Heart left ventricle (tissue), 16 donors: Measurements from ENCODE around the gene UBALD2. TPM values are rescaled to one million over a fixed set of nuclear protein-coding genes. Genes with fewer than 3 reads are reported as not detected.

ENCODE experiments used
- ATAC-seq, 4 donors: fragments of 200-7000 bp; cut with Tn5 transposase; one replicate each; pipeline ENCODE4 v1.9.1; 2020 to 2022; ENCODE audit warnings: moderate library complexity in 4 of 4, mild to moderate bottlenecking in 3 of 4, moderate number of reproducible peaks in 1 of 4
- DNase-seq, 5 donors: peaks; one replicate each; pipeline ENCODE4 v3.0.0-alpha.2; 2020
- H3K27ac ChIP-seq, 12 donors: fragments of 200-600 bp; sonication (generic) in 4 of 12; one replicate each; pipeline versions ENCODE4 v1.5.0 to v1.8.0; 2016 to 2022; ENCODE audit warnings: mild to moderate bottlenecking in 2 of 12
- H3K27me3 ChIP-seq, 9 donors: fragments of 200-600 bp; sonication (generic) in 2 of 9; one replicate each; pipeline versions ENCODE4 v1.5.1 to v1.8.0; 2016 to 2022; ENCODE audit warnings: mild to moderate bottlenecking in 3 of 9
- H3K36me3 ChIP-seq, 9 donors: fragments of 200-600 bp; sonication (generic) in 2 of 9; one replicate each; pipeline versions ENCODE4 v1.5.0 to v1.8.0; 2018 to 2022; ENCODE audit warnings: mild to moderate bottlenecking in 2 of 9
- H3K4me1 ChIP-seq, 12 donors: fragments of 200-600 bp; sonication (generic) in 4 of 12; one replicate each; pipeline versions ENCODE4 v1.5.0 to v1.8.0; 2016 to 2022; ENCODE audit warnings: mild to moderate bottlenecking in 3 of 12
- H3K4me3 ChIP-seq, 12 donors: fragments of 200-600 bp; sonication (generic) in 4 of 12; one replicate each; pipeline versions ENCODE4 v1.5.0 to v1.8.0; 2017 to 2022; ENCODE audit warnings: mild to moderate bottlenecking in 9 of 12, moderate library complexity in 4 of 12
- H3K9me3 ChIP-seq, 12 donors: fragments of 200-600 bp; sonication (generic) in 4 of 12; one replicate each; pipeline versions ENCODE4 v1.5.0 to v1.8.0; 2016 to 2022; ENCODE audit warnings: mild to moderate bottlenecking in 1 of 12
- CTCF ChIP-seq, 12 donors: fragments of 200-600 bp; sonication (generic) in 4 of 12; IDR thresholded peaks; one replicate each; pipeline versions ENCODE4 v1.5.0 to v1.8.0; 2018 to 2022; ENCODE audit warnings: antibody characterized with exemption in 12 of 12, mild to moderate bottlenecking in 5 of 12
- POLR2A ChIP-seq, 2 donors: fragments of 450-650 bp; IDR thresholded peaks; one replicate each; pipeline ENCODE4 v1.6.1; 2017; ENCODE audit warnings: antibody characterized with exemption in 2 of 2, mild to moderate bottlenecking in 2 of 2, moderate library complexity in 2 of 2
- WGBS, 4 donors: extraction: QIAGEN DNeasy Blood & Tissue Kit in 2 of 4; methylation state at CpG; one replicate each; pipeline versions ENCODE4 v1.1.5 to v1.1.7; 2013 to 2018; 5-methylcytosine and 5-hydroxymethylcytosine counted together
- intact Hi-C, 10 donors: fragments of 100-400 bp; cut with DNase I; formaldehyde crosslinking; loops; one replicate each; pipeline versions ENCODE4 v1.11.1 to v1.14.2; 2022
- polyA plus RNA-seq, 2 donors: library from polyadenylated mRNA; stranded (reverse); fragments of 200-250 nt; gene quantifications; one replicate each; pipeline ENCODE4 v1.2.3, GENCODE V29; 2013
- total RNA-seq, 9 donors: library from RNA; depleted of rRNA in 2 of 9; stranded (reverse); fragments of >200 nt in 2 of 9; fragmentation: NEBNext Ultra II Directional in 3 of 9; extraction: Animal tissue kit (Norgen Biotek cat#: 25700) in 3 of 9; gene quantifications; one replicate each; pipeline versions ENCODE4 v1.1.0 to v1.2.4, GENCODE V29; 2016 to 2023
- donor health status: ischemic (EF 13 %, LVEDD 7.1; RV severe dilation, severe dysfunction).
- donor health status: healthy with polysubstance abuse.
- donor health status: DM: no; HTN: yes; CAD: no.
- donor health status: DM: no; HTN: no; CAD: no.
- donor health status: ischemic (EF 25% LVEDD 6.9; RV normal size, moderate dysfunction).
- donor health status: ischemic (EF 25% LVEDD 5.7; RV mildly dilated, moderate dysfunction).
- donor health status: healthy.
- donor health status: DM: yes; HTN: yes; CAD: no.
- donor health status: ischemic (EF 35%, LVEDD 5.7; RV mildly dilated, moderate dysfunction).
- donor health status: nonischemic (EF 11% LVEDD 7.7; RV severe dilation, severe dysfunction).
- donor health status: DM: yes; HTN: yes; CAD: no.
- donor health status: PGD.
- donor health status: ischemic (EF 29% LVEDD 5.4; RV normal size, mild dysfunction).
- donor health status: nonischemic (EF 23%, LVEDD 6.1; RV moderate dilation, normal function).

The UBALD2 gene
- total and polyA plus RNA-seq, 11 donors: 8.5 to 49.8 (median 21.9) TPM

GRCh38 chr17:76246080-76247066 is 18.8 kb upstream of the UBALD2 start:
- intact Hi-C loops: no loop called here
- no peaks in the 10 kb centered on the region for H3K36me3 ChIP-seq
- ATAC-seq: no peak

GRCh38 chr17:76247304-76247703 is 17.8 kb upstream of the UBALD2 start:
- no peaks in the 10 kb centered on the region for H3K36me3 ChIP-seq
- H3K27me3 ChIP-seq: peaks cover 0 to 14% (median 0%) of the 10 kb centered on the region in 9 donors
- DNase-seq (no peak), ATAC-seq (no peak)
- WGBS, 4 donors: 92 to 94% (median 93%) methylated on average over 8 of the region's 8 CpGs
- H3K4me3 ChIP-seq: no peak overlapping the region
- no peaks in the 10 kb centered on the region for H3K9me3 ChIP-seq
- intact Hi-C loops: no loop called here
- peaks cover 0 to 41% (median 4%) of the 10 kb centered on the region in 12 donors for H3K4me1 ChIP-seq
- H3K27ac ChIP-seq: no peak overlapping the region
- TF ChIP-seq POLR2A (IDR thresholded peaks at IDR 0.05) (no peak), CTCF (IDR thresholded peaks at IDR 0.05) (no peak)

More at GRCh38 chr17:76246080-76247066, 18.8 kb upstream of the UBALD2 start:
- no peak for TF ChIP-seq CTCF (IDR thresholded peaks at IDR 0.05)
- TF ChIP-seq POLR2A (IDR thresholded peaks at IDR 0.05): no peak
- Histone ChIP-seq H3K9me3 (no peaks in the 10 kb centered on the region), H3K27ac (peak overlapping the region in 1 of 12 donors; percentile 53), H3K4me1 (peaks cover 0 to 37% (median under 1%) of the 10 kb centered on the region in 12 donors), H3K4me3 (no peak overlapping the region), H3K27me3 (peaks cover 0 to 22% (median 0%) of the 10 kb centered on the region in 9 donors)
- DNase-seq: no peak
- WGBS, 4 donors: 78 to 81% (median 80%) methylated on average over 7 of the region's 7 CpGs

GRCh38 chr17:76248013-76248782 is 16.9 kb upstream of the UBALD2 start:
- ATAC-seq (no peak), DNase-seq (no peak)
- WGBS, 4 donors: 81 to 84% (median 83%) methylated on average over 11 of the region's 11 CpGs
- Histone ChIP-seq H3K4me1 (peaks cover 0 to 50% (median 6%) of the 10 kb centered on the region in 12 donors), H3K36me3 (no peaks in the 10 kb centered on the region), H3K9me3 (no peaks in the 10 kb centered on the region), H3K27me3 (peaks cover 0 to 9% (median 0%) of the 10 kb centered on the region in 9 donors), H3K27ac (no peak overlapping the region), H3K4me3 (no peak overlapping the region)
- TF ChIP-seq CTCF (IDR thresholded peaks at IDR 0.05) (peak in 1 of 12 donors; percentile 3), POLR2A (IDR thresholded peaks at IDR 0.05) (no peak)
- intact Hi-C loops: no loop called here

- DNase-seq (no peak), ATAC-seq (no peak)
- no peak overlapping the region for H3K4me3 ChIP-seq
- intact Hi-C loops: no loop called here
- H3K9me3 ChIP-seq: no peaks in the 10 kb centered on the region
- WGBS, 4 donors: 80 to 86% (median 83%) methylated on average over 6 of the region's 6 CpGs
- no peak for TF ChIP-seq CTCF (IDR thresholded peaks at IDR 0.05)
- TF ChIP-seq POLR2A (IDR thresholded peaks at IDR 0.05): no peak
- no peak overlapping the region for H3K27ac ChIP-seq
- no peaks in the 10 kb centered on the region for H3K27me3 ChIP-seq
- no peaks in the 10 kb centered on the region for H3K36me3 ChIP-seq
- H3K4me1 ChIP-seq: peaks cover 0 to 49% (median 6%) of the 10 kb centered on the region in 12 donors
Observed at GRCh38 chr17:76250141-76250540, 15.0 kb upstream of the UBALD2 start.
